ENCODE results near the gene RTN3. TPM values are rescaled to one million over a fixed set of nuclear protein-coding genes. Genes with fewer than 3 reads are reported as not detected.

Gene RTN3
- total and polyA plus RNA-seq, 9 of the 15 experiments (the other 6 are each of a cell fraction or from before 2014, with no cell fraction given), result 41.6 to 169 (median 93.5) TPM

- in situ Hi-C loops (cut with MboI) (no loop called here), intact Hi-C loops (cut with micrococcal nuclease) (no loop called here)
- Histone ChIP-seq H3K9me3 (replicated peaks; ENCODE audit: control insufficient read depth, insufficient read depth, low read depth, low read length) (no peaks in the 10 kb centered on the region), H3K79me2 (ENCODE audit: control insufficient read depth, insufficient read depth, low read length) (no peaks in the 10 kb centered on the region), H3K4me3 (no peak overlapping the region), H3K9ac (ENCODE audit: insufficient read depth in 1 of 2, low read depth in 2 of 2, low read length in 2 of 2) (no peak overlapping the region), H3K4me1 (replicated peaks in 1 of 2; ENCODE audit: control insufficient read depth in 2 of 2, insufficient read depth in 2 of 2, low read length in 2 of 2) (no peaks in the 10 kb centered on the region), H2AFZ (ENCODE audit: low read depth, low read length) (no peak overlapping the region), H3K4me2 (ENCODE audit: insufficient read depth, low read length) (no peak overlapping the region), H3K27ac (ENCODE audit: extremely low read depth, low read depth, low read length) (no peak overlapping the region), H3K36me3 (ENCODE audit: control insufficient read depth, insufficient read depth, low read length) (peaks cover 77% of the 10 kb centered on the region), H4K20me1 (replicated peaks; ENCODE audit: control insufficient read depth, insufficient read depth, low read length) (no peaks in the 10 kb centered on the region), H3K27me3 (ENCODE audit: control insufficient read depth in 2 of 2, insufficient read depth in 2 of 2, low read length in 2 of 2) (no peaks in the 10 kb centered on the region), H3K9me1 (ENCODE audit: control insufficient read depth, insufficient read depth, low read length) (no peaks in the 10 kb centered on the region)
- FAIRE-seq (no peak), DNase-seq (ENCODE audit: extremely low read depth in 1 of 4, low spot score in 3 of 4) (no peak), ATAC-seq (no peak)
- POLR2A ChIA-PET, result no interaction called here
- 92% methylated on average over 3 of the region's 3 CpGs for WGBS (ENCODE audit: insufficient coverage, low coverage, missing lambda C conversion rate)
- no TSS peak for BruUV-seq (replicated peaks)
- CTCF ChIA-PET (ENCODE audit: low intra/inter-chr PET ratio), result no interaction called here
- TF ChIP-seq KLF13 (tag; IDR thresholded peaks at IDR 0.05; ENCODE audit: borderline replicate concordance, low read depth) (no peak), MAFK (IDR thresholded peaks at IDR 0.05; ENCODE audit: low read length) (no peak), DPF2 (IDR thresholded peaks at IDR 0.05) (no peak), AFF4 (CRISPR knock-in tag; IDR thresholded peaks at IDR 0.05) (no peak), CHD2 (IDR thresholded peaks at IDR 0.05; ENCODE audit: low read depth, low read length) (no peak), NFYB (IDR thresholded peaks at IDR 0.05; ENCODE audit: extremely low read depth, insufficient read length) (no peak), CBX2 (IDR thresholded peaks at IDR 0.05; ENCODE audit: insufficient read depth, low read length, poor library complexity, severe bottlenecking) (no peak), L3MBTL2 (IDR thresholded peaks at IDR 0.05) (no peak), ZBTB5 (IDR thresholded peaks at IDR 0.05) (no peak), ARID1B (IDR thresholded peaks at IDR 0.05) (no peak), POLR2H (tag; IDR thresholded peaks at IDR 0.05; ENCODE audit: low read depth) (no peak), MYNN (IDR thresholded peaks at IDR 0.05) (no peak), MYNN (CRISPR knock-in tag; IDR thresholded peaks at IDR 0.05) (no peak)
- TF ChIP-seq, protein P1, sequence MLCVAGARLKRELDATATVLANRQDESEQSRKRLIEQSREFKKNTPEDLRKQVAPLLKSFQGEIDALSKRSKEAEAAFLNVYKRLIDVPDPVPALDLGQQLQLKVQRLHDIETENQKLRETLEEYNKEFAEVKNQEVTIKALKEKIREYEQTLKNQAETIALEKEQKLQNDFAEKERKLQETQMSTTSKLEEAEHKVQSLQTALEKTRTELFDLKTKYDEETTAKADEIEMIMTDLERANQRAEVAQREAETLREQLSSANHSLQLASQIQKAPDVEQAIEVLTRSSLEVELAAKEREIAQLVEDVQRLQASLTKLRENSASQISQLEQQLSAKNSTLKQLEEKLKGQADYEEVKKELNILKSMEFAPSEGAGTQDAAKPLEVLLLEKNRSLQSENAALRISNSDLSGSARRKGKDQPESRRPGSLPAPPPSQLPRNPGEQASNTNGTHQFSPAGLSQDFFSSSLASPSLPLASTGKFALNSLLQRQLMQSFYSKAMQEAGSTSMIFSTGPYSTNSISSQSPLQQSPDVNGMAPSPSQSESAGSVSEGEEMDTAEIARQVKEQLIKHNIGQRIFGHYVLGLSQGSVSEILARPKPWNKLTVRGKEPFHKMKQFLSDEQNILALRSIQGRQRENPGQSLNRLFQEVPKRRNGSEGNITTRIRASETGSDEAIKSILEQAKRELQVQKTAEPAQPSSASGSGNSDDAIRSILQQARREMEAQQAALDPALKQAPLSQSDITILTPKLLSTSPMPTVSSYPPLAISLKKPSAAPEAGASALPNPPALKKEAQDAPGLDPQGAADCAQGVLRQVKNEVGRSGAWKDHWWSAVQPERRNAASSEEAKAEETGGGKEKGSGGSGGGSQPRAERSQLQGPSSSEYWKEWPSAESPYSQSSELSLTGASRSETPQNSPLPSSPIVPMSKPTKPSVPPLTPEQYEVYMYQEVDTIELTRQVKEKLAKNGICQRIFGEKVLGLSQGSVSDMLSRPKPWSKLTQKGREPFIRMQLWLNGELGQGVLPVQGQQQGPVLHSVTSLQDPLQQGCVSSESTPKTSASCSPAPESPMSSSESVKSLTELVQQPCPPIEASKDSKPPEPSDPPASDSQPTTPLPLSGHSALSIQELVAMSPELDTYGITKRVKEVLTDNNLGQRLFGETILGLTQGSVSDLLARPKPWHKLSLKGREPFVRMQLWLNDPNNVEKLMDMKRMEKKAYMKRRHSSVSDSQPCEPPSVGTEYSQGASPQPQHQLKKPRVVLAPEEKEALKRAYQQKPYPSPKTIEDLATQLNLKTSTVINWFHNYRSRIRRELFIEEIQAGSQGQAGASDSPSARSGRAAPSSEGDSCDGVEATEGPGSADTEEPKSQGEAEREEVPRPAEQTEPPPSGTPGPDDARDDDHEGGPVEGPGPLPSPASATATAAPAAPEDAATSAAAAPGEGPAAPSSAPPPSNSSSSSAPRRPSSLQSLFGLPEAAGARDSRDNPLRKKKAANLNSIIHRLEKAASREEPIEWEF (CRISPR knock-in tag; IDR thresholded peaks at IDR 0.05), result no peak
Observed at GRCh38 chr11:63643205-63643604, 38.1 kb upstream of the RTN3 start.

Data from K562 (cell line).